ENCODE measurements around the gene FTL. TPM values are rescaled to one million over a fixed set of nuclear protein-coding genes. Genes with fewer than 3 reads are reported as not detected.

The FTL gene
- total RNA-seq, 2 donors from 2014 or later: 681 to 811 TPM

DNA sequence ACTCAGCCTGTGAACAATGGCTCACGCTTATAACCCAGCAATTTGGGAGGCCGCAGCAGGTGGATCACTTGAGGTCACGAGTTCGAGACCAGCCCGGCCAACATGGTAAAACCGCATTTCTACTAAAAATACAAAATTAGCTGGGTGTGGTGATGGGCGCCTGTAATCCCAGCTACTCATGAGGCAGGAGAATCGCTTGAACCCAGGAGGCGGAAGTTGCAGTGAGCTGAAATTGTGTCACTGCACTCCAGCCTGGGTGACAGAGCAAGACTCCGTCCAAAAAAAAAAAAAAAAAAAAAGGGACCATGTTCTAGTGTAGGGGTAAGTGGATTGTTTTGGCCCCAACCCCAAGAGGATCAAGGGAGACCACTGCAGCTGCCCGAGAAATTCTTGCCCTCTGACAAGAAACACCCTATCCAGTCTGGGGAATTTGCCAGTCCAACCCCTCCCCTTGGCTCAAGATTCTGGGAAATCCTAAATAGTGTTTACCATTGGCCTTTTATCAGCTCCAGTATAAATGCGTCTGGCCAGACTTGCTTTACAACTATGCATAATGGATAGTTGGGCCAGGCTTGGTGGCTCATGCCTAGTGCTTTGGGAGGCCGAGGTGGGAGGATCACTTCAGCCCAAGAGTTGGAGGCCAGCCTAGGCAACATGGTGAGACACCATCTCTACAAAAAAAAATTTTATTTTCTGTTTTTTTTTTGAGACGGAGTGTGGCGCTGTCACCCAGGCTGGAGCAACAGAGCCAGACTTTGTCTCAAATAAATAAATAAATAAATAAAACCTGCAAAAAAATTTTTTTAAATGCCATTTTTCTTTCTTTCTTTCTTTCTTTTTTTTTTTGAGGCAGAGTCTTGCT is 36.7 kb upstream of the FTL start:
- peaks cover 18% of the 10 kb centered on the region for H3K4me1 Mint-ChIP-seq (ENCODE audit: low read depth)
- DNase-seq (no peak), ATAC-seq (replicated peaks in 1 of 2) (no peak)
- H3K9me3 Mint-ChIP-seq: no peaks in the 10 kb centered on the region
- H3K27ac Mint-ChIP-seq: no peak overlapping the region
- no peaks in the 10 kb centered on the region for H3K36me3 Mint-ChIP-seq (ENCODE audit: insufficient read depth in 2 of 2)
- H3K4me3 Mint-ChIP-seq: no peak overlapping the region
- H3K27me3 Mint-ChIP-seq (ENCODE audit: low read depth): no peaks in the 10 kb centered on the region

DNA sequence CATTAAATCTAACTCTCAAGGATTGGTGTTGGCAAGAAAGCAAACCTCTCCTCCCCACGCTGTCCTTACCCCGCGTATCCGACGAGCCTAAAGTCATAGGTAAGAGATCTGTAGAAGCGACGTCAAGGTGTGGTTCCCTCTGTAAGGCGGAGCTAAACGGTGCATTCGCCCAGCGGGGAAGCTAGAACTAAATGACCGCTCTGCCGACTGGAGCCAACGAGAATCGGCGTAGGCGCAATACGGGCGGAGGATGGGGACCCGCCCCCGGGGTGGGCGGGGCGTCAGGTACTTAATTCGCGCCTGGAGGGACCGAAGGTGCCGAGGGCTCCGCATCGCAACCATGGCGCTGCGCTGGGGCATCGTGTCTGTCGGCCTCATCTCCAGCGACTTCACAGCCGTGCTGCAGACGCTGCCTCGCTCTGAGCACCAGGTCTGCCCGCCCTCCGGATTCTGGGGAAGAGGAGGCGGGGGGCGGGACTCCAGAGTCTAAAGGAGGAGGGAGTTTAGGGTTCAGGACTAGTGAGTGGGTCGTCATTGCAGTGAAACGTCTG is 31.7 kb upstream of the FTL start, which contains the start of gene DHDH:
DHDH (plus strand) TSS at position 318 of the 551 bp plus-strand sequence; CDS start at position 341, 23 bp downstream.
- Mint-ChIP-seq H3K27me3 (ENCODE audit: low read depth) (no peaks in the 10 kb centered on the region), H3K4me3 (peak within 1 kb of the TSS; percentile 90 to 96), H3K4me1 (ENCODE audit: low read depth) (peaks cover 11% of the 10 kb centered on the region), H3K9me3 (no peaks in the 10 kb centered on the region), H3K27ac (no peak within 1 kb of the TSS), H3K36me3 (ENCODE audit: insufficient read depth in 2 of 2) (no peaks in the 10 kb centered on the region)
- peak; percentile 95 to 96 for ATAC-seq (replicated peaks in 1 of 2)
- DNase-seq: peak; percentile 89

DNA sequence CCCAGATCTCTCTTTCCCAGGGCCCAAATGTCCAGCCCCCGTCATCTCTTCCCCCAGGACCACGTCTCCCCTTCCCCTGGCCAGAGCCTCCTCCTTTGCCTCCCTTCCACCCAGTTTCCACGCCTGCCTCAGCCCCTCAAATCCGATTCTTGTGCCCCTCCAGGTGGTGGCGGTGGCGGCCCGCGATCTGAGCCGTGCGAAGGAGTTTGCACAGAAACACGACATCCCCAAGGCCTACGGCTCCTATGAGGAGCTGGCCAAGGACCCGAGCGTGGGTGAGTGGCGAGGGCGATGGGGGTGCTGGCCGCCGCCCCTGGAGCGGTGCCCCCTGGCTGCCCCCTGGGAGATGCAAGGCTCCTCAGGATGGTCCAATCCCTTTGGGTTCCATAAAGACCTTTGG is 30.3 kb upstream of the FTL start:
- no peak overlapping the region for H3K27ac Mint-ChIP-seq
- H3K4me3 Mint-ChIP-seq: peak overlapping the region; percentile 9 to 36
- no peaks in the 10 kb centered on the region for H3K9me3 Mint-ChIP-seq
- H3K36me3 Mint-ChIP-seq (ENCODE audit: insufficient read depth in 2 of 2): peaks cover 0 to 1% of the 10 kb centered on the region in 2 donors
- ATAC-seq (replicated peaks in 1 of 2) (no peak), DNase-seq (no peak)
- no peaks in the 10 kb centered on the region for H3K27me3 Mint-ChIP-seq (ENCODE audit: low read depth)
- H3K4me1 Mint-ChIP-seq (ENCODE audit: low read depth): peaks cover 11% of the 10 kb centered on the region

DNA sequence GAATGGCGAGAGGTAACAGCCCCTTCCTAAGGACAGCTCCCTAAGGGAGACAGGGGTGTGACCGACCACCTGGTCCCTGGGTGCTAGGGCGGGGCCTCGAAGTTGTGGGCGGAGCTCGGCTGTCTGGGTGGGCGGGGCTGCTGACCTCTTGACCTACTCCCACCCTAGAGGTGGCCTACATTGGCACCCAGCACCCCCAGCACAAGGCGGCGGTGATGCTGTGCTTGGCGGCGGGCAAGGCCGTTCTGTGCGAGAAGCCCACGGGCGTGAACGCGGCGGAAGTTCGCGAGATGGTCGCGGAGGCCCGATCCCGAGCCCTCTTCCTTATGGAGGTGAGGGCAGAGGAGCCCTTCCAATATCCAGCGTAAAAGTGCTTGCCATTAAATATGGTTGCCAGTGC is 29.2 kb upstream of the FTL start:
- Mint-ChIP-seq H3K36me3 (ENCODE audit: insufficient read depth in 2 of 2) (peaks cover 0 to 1% of the 10 kb centered on the region in 2 donors), H3K4me3 (no peak overlapping the region)
- ATAC-seq (replicated peaks in 1 of 2): no peak

DNA sequence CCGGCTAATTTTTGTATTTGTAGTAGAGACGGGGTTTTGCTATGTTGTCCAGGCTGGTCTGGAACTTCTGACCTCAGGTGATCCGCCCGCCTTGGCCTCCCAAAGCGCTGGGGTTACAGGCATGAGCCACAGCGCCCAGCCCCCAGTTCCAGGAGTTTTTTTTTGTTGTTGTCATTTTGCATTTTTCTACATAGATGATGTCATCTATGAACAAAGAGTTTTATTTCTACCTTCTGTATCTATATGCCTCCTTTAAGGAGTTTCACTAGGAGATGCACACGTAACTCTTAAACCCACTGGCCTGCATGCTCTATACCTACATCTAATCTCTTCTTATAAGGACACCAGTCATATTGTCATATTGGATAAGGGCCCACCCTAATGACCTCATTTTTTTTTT is 26.9 kb upstream of the FTL start:
- Mint-ChIP-seq H3K27me3 (ENCODE audit: low read depth) (no peaks in the 10 kb centered on the region), H3K27ac (no peak overlapping the region), H3K36me3 (ENCODE audit: insufficient read depth in 2 of 2) (peaks cover 1 to 4% of the 10 kb centered on the region in 2 donors), H3K4me3 (no peak overlapping the region), H3K9me3 (no peaks in the 10 kb centered on the region), H3K4me1 (ENCODE audit: low read depth) (peaks cover 6% of the 10 kb centered on the region)
- DNase-seq: no peak
- no peak for ATAC-seq (replicated peaks in 1 of 2)

More for the DNA sequence above, 29.2 kb upstream of the FTL start:
- peaks cover 11% of the 10 kb centered on the region for H3K4me1 Mint-ChIP-seq (ENCODE audit: low read depth)
- H3K27me3 Mint-ChIP-seq (ENCODE audit: low read depth): no peaks in the 10 kb centered on the region
- no peak for DNase-seq
- H3K9me3 Mint-ChIP-seq: no peaks in the 10 kb centered on the region
- H3K27ac Mint-ChIP-seq: no peak overlapping the region

DNA sequence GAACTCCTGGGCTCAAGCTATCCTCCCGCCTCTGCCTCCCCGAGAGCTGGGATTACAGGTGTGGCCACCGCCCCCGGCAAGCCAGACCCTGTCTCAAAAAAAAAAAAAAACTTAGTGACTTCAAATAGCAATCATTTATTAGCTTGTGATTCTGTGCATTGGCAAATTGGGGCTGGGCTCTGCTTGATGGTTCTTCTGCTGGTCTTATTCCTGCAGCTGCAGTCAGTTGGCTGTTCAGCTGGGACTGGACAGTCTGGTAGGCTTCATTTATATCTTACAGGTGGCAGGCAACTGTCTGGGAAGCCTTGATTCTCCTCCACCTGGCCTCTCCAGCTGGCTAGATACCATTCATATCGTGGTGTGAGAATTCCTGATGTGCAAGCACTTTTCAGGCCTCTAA is 24.2 kb upstream of the FTL start:
- no peaks in the 10 kb centered on the region for H3K9me3 Mint-ChIP-seq
- ATAC-seq (replicated peaks in 1 of 2) (no peak), DNase-seq (no peak)
- H3K4me1 Mint-ChIP-seq (ENCODE audit: low read depth): no peaks in the 10 kb centered on the region
- H3K4me3 Mint-ChIP-seq: no peak overlapping the region
- H3K27me3 Mint-ChIP-seq (ENCODE audit: low read depth): no peaks in the 10 kb centered on the region
- peaks cover 1 to 4% of the 10 kb centered on the region in 2 donors for H3K36me3 Mint-ChIP-seq (ENCODE audit: insufficient read depth in 2 of 2)
- H3K27ac Mint-ChIP-seq: no peak overlapping the region

DNA sequence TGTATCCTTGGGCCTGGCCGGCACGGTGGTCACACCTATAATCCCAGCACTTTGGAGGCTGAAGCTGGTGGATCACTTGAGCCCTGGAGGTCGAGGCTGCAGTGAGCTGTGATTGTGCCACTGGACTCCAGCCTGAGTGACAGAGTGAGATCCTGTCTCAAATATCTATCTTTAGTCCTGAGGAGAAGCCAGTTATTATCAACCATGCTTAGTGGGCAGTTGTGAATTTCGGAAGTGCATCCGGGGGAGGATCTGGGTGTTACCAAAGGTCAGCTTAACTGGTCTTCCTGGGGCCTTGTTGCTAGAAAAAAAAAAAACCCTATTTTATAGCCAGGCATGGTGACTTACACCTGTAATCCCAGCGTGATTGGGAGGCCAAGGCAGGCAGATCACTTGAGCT is 22.0 kb upstream of the FTL start:
- Mint-ChIP-seq H3K4me3 (no peak overlapping the region), H3K4me1 (ENCODE audit: low read depth) (no peaks in the 10 kb centered on the region), H3K9me3 (no peaks in the 10 kb centered on the region), H3K36me3 (ENCODE audit: insufficient read depth in 2 of 2) (peaks cover 3 to 4% of the 10 kb centered on the region in 2 donors), H3K27ac (no peak overlapping the region), H3K27me3 (ENCODE audit: low read depth) (no peaks in the 10 kb centered on the region)
- DNase-seq (no peak), ATAC-seq (replicated peaks in 1 of 2) (no peak)

DNA sequence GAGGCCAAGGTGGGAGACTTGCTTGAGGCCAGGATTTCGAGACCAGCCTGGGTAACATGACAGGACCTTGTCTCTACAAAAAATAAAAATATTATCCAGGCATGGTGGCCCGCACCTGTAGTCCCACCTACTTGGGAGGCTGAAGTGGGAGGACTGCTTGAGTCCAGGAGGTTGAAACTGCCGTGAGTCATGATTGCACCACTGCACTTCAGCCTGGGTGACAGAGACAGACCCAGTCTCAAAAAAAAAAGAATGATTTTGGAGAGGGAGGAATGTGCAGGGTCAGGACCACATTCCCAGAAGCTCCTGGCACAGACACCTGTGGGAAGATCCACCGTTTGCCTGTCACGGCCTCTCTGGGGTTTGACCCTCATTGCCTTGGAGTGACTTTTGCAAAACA is 19.7 kb upstream of the FTL start:
- no peaks in the 10 kb centered on the region for H3K9me3 Mint-ChIP-seq
- no peak overlapping the region for H3K27ac Mint-ChIP-seq
- no peak overlapping the region for H3K4me3 Mint-ChIP-seq
- peaks cover 3% of the 10 kb centered on the region in 2 donors for H3K36me3 Mint-ChIP-seq (ENCODE audit: insufficient read depth in 2 of 2)
- H3K4me1 Mint-ChIP-seq (ENCODE audit: low read depth): no peaks in the 10 kb centered on the region
- H3K27me3 Mint-ChIP-seq (ENCODE audit: low read depth): no peaks in the 10 kb centered on the region
- ATAC-seq (replicated peaks in 1 of 2): no peak
- no peak for DNase-seq

DNA sequence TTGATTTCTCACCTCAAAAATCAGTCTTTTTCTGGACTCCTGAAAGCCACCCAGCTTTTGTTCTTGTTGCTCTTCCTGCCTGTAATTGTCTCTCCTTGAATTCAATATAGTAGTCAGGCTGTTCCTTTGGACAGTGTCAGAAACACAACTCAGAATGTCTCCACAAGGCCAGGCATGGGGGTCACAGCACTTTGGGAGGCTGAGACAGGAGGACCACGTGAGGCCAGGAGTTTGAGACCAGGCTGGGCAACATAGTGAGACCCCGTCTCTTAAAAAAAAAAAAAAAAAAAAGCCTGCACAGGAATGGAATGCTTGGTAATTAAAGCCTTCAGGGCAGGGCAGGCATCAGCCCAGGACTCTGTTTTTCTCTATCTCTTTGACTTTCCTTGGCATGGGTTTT is 19.3 kb upstream of the FTL start:
- Mint-ChIP-seq H3K27ac (no peak overlapping the region), H3K4me1 (ENCODE audit: low read depth) (no peaks in the 10 kb centered on the region), H3K4me3 (no peak overlapping the region), H3K36me3 (ENCODE audit: insufficient read depth in 2 of 2) (peaks cover 3% of the 10 kb centered on the region in 2 donors), H3K27me3 (ENCODE audit: low read depth) (no peaks in the 10 kb centered on the region), H3K9me3 (no peaks in the 10 kb centered on the region)
- ATAC-seq (replicated peaks in 1 of 2): no peak
- no peak for DNase-seq

DNA sequence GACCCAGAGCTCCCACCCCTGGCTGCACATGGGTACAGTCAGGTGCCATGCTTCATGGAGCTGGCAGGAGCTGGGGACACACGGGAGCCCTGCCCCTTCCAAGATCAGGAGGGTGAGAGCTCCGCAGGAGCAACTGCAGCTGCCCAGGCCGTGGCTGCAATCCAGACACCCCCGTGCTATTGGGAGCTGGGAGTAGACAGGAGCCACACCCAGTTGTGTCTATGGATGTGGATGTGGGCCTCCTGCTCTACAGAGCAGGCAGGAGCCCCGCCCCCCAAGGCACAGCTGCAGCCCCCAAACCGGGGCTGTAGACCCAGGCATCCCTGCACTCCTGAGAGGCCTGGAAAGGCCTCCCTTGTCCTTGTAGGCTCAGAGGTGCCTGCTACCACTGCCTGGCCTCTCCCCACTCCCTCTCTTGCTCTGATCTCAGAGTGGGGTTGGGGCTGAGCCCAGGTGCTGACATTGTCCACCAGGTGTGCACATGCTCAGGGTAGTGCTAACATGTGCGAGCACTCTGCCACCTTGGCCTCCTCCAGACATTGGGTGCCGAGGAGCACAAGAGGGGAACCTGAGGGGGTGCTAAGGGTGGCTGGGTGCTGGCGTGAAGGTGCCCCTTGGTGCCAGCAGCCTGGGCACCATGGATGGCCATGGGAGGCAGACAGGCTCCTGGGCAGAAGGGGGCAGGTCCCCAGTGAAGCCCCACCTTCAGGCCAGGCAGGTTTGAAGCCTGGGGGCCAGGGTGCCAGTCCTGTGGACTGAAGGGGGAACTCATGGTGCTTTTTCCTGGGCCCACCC is 18.4 kb upstream of the FTL start:
- Mint-ChIP-seq H3K4me1 (ENCODE audit: low read depth) (no peaks in the 10 kb centered on the region), H3K27ac (no peak overlapping the region), H3K9me3 (no peaks in the 10 kb centered on the region), H3K36me3 (ENCODE audit: insufficient read depth in 2 of 2) (peaks cover 0 to 2% of the 10 kb centered on the region in 2 donors), H3K27me3 (ENCODE audit: low read depth) (no peaks in the 10 kb centered on the region), H3K4me3 (no peak overlapping the region)
- ATAC-seq (replicated peaks in 1 of 2) (no peak), DNase-seq (no peak)

DNA sequence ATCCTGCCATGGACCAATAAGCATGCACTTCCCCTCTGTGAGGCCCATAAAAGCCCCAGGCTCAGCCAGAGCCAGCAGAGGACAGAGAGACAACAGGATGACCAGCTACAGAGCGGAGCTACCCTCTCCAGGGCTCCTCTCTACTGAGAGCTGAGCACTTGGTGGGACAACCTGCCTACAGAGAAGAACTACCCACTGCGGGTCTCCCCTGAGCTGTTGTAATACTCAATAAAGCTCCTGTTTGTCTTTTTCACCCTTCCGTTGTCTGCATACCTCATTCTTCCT is 17.9 kb upstream of the FTL start:
- Mint-ChIP-seq H3K4me1 (ENCODE audit: low read depth) (no peaks in the 10 kb centered on the region), H3K27ac (no peak overlapping the region), H3K27me3 (ENCODE audit: low read depth) (no peaks in the 10 kb centered on the region), H3K9me3 (no peaks in the 10 kb centered on the region), H3K4me3 (no peak overlapping the region), H3K36me3 (ENCODE audit: insufficient read depth in 2 of 2) (peaks cover 0 to 2% of the 10 kb centered on the region in 2 donors)
- ATAC-seq (replicated peaks in 1 of 2) (no peak), DNase-seq (no peak)

DNA sequence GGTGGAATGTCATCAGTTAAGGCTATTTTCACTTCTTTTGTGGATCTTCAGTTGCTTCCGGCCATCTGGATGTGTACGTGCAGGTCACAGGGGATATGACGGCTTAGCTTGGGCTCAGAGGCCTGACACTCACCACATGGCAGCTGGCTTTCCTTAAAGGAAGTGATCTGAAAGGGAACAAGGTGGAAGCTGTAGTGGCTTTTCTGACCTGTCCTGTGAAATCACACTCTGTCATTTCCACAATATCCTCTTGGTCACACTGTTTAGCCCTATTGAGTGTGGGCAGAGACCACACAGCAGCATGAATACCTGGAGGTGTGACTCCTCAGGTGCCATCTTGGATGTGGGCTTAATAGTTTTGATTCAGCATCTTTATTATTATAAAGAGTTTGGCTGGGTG is 14.9 kb upstream of the FTL start:
- no peak for ATAC-seq (replicated peaks in 1 of 2)
- Mint-ChIP-seq H3K27me3 (ENCODE audit: low read depth) (no peaks in the 10 kb centered on the region), H3K4me1 (ENCODE audit: low read depth) (peaks cover 10% of the 10 kb centered on the region), H3K4me3 (no peak overlapping the region), H3K27ac (no peak overlapping the region), H3K9me3 (no peaks in the 10 kb centered on the region), H3K36me3 (ENCODE audit: insufficient read depth in 2 of 2) (peaks cover 0 to 5% of the 10 kb centered on the region in 2 donors)
- no peak for DNase-seq

DNA sequence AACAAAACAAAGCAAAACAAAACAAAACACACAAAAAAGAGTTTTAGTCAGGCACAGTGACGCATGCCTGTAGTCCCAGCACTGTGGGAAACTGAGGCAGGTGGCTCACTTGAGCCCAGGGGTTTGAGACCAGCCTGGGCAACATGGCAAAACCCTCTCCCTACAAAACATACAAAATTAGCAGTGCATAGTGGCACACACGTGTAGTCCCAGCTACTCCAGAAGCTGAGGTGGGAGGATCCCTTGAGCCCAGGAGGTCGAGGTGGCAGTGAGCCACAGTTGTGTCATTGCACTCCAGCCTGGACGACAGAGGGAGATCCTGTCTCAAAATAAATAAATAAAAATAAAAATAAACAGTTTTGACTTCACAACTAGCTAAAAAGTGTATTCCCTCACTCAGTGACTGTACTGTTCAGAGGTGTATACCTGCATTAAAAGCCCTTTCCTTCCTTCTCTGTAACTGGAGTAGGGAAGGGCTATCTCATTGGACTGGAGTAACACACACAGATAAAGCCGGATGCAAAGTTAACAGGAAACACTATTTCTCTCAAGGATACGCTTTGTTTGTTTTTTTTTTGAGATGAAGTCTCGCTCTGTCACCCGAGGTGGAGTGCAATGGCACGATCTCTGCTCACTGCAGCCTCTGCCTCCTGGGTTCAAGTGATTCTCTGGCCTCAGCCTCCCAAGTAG is 14.1 kb upstream of the FTL start:
- Mint-ChIP-seq H3K4me3 (no peak overlapping the region), H3K4me1 (ENCODE audit: low read depth) (peaks cover 18% of the 10 kb centered on the region), H3K27ac (no peak overlapping the region), H3K36me3 (ENCODE audit: insufficient read depth in 2 of 2) (peaks cover 5 to 6% of the 10 kb centered on the region in 2 donors), H3K27me3 (ENCODE audit: low read depth) (no peaks in the 10 kb centered on the region), H3K9me3 (no peaks in the 10 kb centered on the region)
- DNase-seq: no peak
- ATAC-seq (replicated peaks in 1 of 2): no peak

Data from activated T-cell treated with anti-CD3 and anti-CD28 coated beads, Interleukin-2, amount 50 U/mL, for 72 hours (primary cell).